ENCODE data around the gene PODXL2.
"Not testable (repeated sequence)": the region's sequence is repeated elsewhere in the genome, so short reads cannot be mapped to it uniquely, and the experiment has no call there.

The PODXL2 gene

GRCh38 chr3:127691489-127691888 lies 62.5 kb downstream of the PODXL2 start:
- DNase-seq (ENCODE audit: low spot score) = no peak

- no peak for DNase-seq (ENCODE audit: low spot score)
Measured at GRCh38 chr3:127691974-127692373, 63.0 kb downstream of the PODXL2 start.

GRCh38 chr3:127692501-127693335 lies 63.7 kb downstream of the PODXL2 start:
- no peak for DNase-seq (ENCODE audit: low spot score)

- DNase-seq (ENCODE audit: low spot score) = no peak
Measured at GRCh38 chr3:127693336-127693843, 64.4 kb downstream of the PODXL2 start.

- no peak for DNase-seq (ENCODE audit: low spot score)
Measured at GRCh38 chr3:127694467-127695215, 65.7 kb downstream of the PODXL2 start.

GRCh38 chr3:127697551-127698240 lies 68.7 kb downstream of the PODXL2 start:
- DNase-seq (ENCODE audit: low spot score) = peak; percentile 87

- DNase-seq (ENCODE audit: low spot score) = peak; percentile 22
Measured at GRCh38 chr3:127698286-127698685, 69.3 kb downstream of the PODXL2 start.

GRCh38 chr3:127698691-127699415 lies 69.9 kb downstream of the PODXL2 start:
- DNase-seq (ENCODE audit: low spot score) = no peak

GRCh38 chr3:127699416-127700300 lies 70.7 kb downstream of the PODXL2 start:
- no peak for DNase-seq (ENCODE audit: low spot score)

- no peak for DNase-seq (ENCODE audit: low spot score)
Measured at GRCh38 chr3:127700406-127700805, 71.4 kb downstream of the PODXL2 start.

- DNase-seq (ENCODE audit: low spot score) = no peak
Measured at GRCh38 chr3:127701280-127701911, 72.4 kb downstream of the PODXL2 start.

GRCh38 chr3:127702151-127702578 lies 73.2 kb downstream of the PODXL2 start:
- DNase-seq (ENCODE audit: low spot score) = peak; percentile 44

- DNase-seq (ENCODE audit: low spot score) = not testable (repeated sequence)
Measured at GRCh38 chr3:127704840-127705239, 75.9 kb downstream of the PODXL2 start.

GRCh38 chr3:127706312-127706711 lies 77.3 kb downstream of the PODXL2 start:
- DNase-seq (ENCODE audit: low spot score) = no peak

- no peak for DNase-seq (ENCODE audit: low spot score)
Measured at GRCh38 chr3:127706785-127707351, 77.9 kb downstream of the PODXL2 start.

- DNase-seq (ENCODE audit: low spot score) = no peak
Measured at GRCh38 chr3:127707851-127708411, 78.9 kb downstream of the PODXL2 start.

- DNase-seq (ENCODE audit: low spot score) = no peak
Measured at GRCh38 chr3:127708837-127709236, 79.9 kb downstream of the PODXL2 start.

- DNase-seq (ENCODE audit: low spot score) = no peak
Measured at GRCh38 chr3:127709320-127710060, 80.5 kb downstream of the PODXL2 start.
